IMR-90 (cell line): ENCODE data around the gene ARAP1. TPM values are rescaled to one million over a fixed set of nuclear protein-coding genes. Genes with fewer than 3 reads are reported as not detected.
A peak's percentile ranks its signal among the peaks of the same experiment; 100 is the strongest.

Experiments used
- ATAC-seq: fragments of 200-7000 bp; cut with Tn5 transposase; 2 replicates; pipeline ENCODE4 v1.9.1; 2020; ENCODE audit warnings: low read depth, mild to moderate bottlenecking, moderate library complexity
- BruUV-seq: library from RNA; stranded (reverse); fragments of 400-500 nt; replicated peaks from 2 replicates; lab custom pipeline; 2021; lab: Mats Ljungman, UMichigan
- CTCF ChIA-PET: fragments of 300-600 bp; formaldehyde crosslinking; extraction: SDS; loops from one replicate; lab custom pipeline; 2021; ENCODE audit warnings: antibody characterized with exemption; lab: Yijun Ruan, JAX
- POLR2A ChIA-PET: fragments of 300-600 bp; sonication (Branson Sonifier 250); formaldehyde crosslinking; loops from one replicate; lab custom pipeline; 2022; ENCODE audit warnings: antibody characterized with exemption; ENCODE audit not compliant: unreplicated experiment; lab: Charles Lee
- DNase-seq: peaks from one replicate; pipeline ENCODE4 v3.0.0; 2013
- H2AFZ ChIP-seq: replicated peaks from 2 replicates; pipeline ENCODE3; 2013; ENCODE audit warnings: low read length, mild to moderate bottlenecking; ENCODE audit not compliant: poor library complexity
- H2AK5ac ChIP-seq: 2 replicates; pipeline ENCODE4 v1.6.1; 2013; ENCODE audit warnings: low read depth, low read length, inconsistent platforms
- H2AK9ac ChIP-seq: replicated peaks from 2 replicates; pipeline ENCODE3; 2013; ENCODE audit warnings: mild to moderate bottlenecking, low read depth, low read length, moderate library complexity; ENCODE audit not compliant: poor library complexity
- H2BK120ac ChIP-seq: 2 replicates; pipeline ENCODE4 v1.6.1; 2013; ENCODE audit warnings: low read depth, low read length, inconsistent platforms
- H2BK15ac ChIP-seq: 3 replicates; pipeline ENCODE4 v1.6.1; 2013; ENCODE audit warnings: low read depth, low read length, inconsistent platforms
- H2BK20ac ChIP-seq: 2 replicates; pipeline ENCODE4 v1.6.1; 2013; ENCODE audit warnings: low read depth, mild to moderate bottlenecking, inconsistent platforms, low read length, moderate library complexity
- H2BK5ac ChIP-seq: 2 replicates; pipeline ENCODE4 v1.6.1; 2013; ENCODE audit warnings: mild to moderate bottlenecking, low read depth, low read length, inconsistent platforms; ENCODE audit not compliant: poor library complexity, severe bottlenecking
- H3K14ac ChIP-seq: replicated peaks from 2 replicates; pipeline ENCODE4 v1.6.1; 2013; ENCODE audit warnings: low read depth, low read length, inconsistent platforms
- H3K18ac ChIP-seq: 2 replicates; pipeline ENCODE4 v1.6.1; 2013; ENCODE audit warnings: low read depth, low read length, control low read depth
- H3K23ac ChIP-seq: 2 replicates; pipeline ENCODE4 v1.6.1; 2013; ENCODE audit warnings: low read depth, low read length, inconsistent platforms
- H3K27ac ChIP-seq: 2 replicates; pipeline ENCODE4 v1.5.1; 2013; ENCODE audit warnings: mild to moderate bottlenecking, control low read depth, low read length; ENCODE audit not compliant: insufficient read depth
- H3K27me3 ChIP-seq: 2 replicates; pipeline ENCODE4 v1.6.1; 2013; ENCODE audit warnings: low read length; ENCODE audit not compliant: control insufficient read depth, insufficient read depth
- H3K36me3 ChIP-seq: 2 replicates; pipeline ENCODE4 v1.6.1; 2013; ENCODE audit warnings: low read length, mixed read lengths; ENCODE audit not compliant: control insufficient read depth, insufficient read depth
- H3K4ac ChIP-seq: 2 replicates; pipeline ENCODE4 v1.6.1; 2013; ENCODE audit warnings: low read depth, low read length, inconsistent platforms
- H3K4me1 ChIP-seq: 2 replicates; pipeline ENCODE4 v1.6.1; 2013; ENCODE audit warnings: low read length, mixed read lengths; ENCODE audit not compliant: control insufficient read depth, insufficient read depth
- H3K4me2 ChIP-seq: 2 replicates; pipeline ENCODE4 v1.6.1; 2013; ENCODE audit warnings: low read depth, mild to moderate bottlenecking, control low read depth, low read length, moderate library complexity
- H3K4me3 ChIP-seq: 2 replicates; pipeline ENCODE4 v1.5.1; 2013; ENCODE audit warnings: low read depth, mild to moderate bottlenecking, control low read depth, low read length, moderate library complexity; ENCODE audit not compliant: insufficient read depth
- H3K56ac ChIP-seq: 2 replicates; pipeline ENCODE4 v1.6.1; 2013; ENCODE audit warnings: low read length, inconsistent platforms; ENCODE audit not compliant: insufficient read depth; ENCODE audit errors: extremely low read depth
- H3K79me1 ChIP-seq, 2 experiments: 2 replicates each; pipeline ENCODE4 v1.6.1; 2013; ENCODE audit warnings: low read length in 2 of 2, inconsistent platforms in 1 of 2, low read depth in 1 of 2
- H3K9ac ChIP-seq: 2 replicates; pipeline ENCODE4 v1.6.1; 2013; ENCODE audit warnings: low read depth, low read length, control low read depth
- H3K9me1 ChIP-seq: 2 replicates; pipeline ENCODE4 v1.6.1; 2013; ENCODE audit warnings: low read length, inconsistent platforms; ENCODE audit not compliant: insufficient read depth
- H3K9me3 ChIP-seq: 2 replicates; pipeline ENCODE4 v1.6.1; 2013; ENCODE audit warnings: low read length; ENCODE audit not compliant: control insufficient read depth, insufficient read depth
- H4K20me1 ChIP-seq: 2 replicates; pipeline ENCODE4 v1.6.1; 2013; ENCODE audit warnings: low read length, inconsistent platforms; ENCODE audit not compliant: insufficient read depth
- H4K5ac ChIP-seq: 2 replicates; pipeline ENCODE4 v1.6.1; 2013; ENCODE audit warnings: mild to moderate bottlenecking, low read depth, low read length, control low read depth
- H4K8ac ChIP-seq, 2 experiments: 2 replicates each; pipeline ENCODE4 v1.6.1; 2013; ENCODE audit warnings: low read depth in 2 of 2, low read length in 2 of 2, control low read depth in 1 of 2, inconsistent platforms in 1 of 2
- H4K91ac ChIP-seq: 2 replicates; pipeline ENCODE4 v1.6.1; 2013; ENCODE audit warnings: low read depth, low read length, inconsistent platforms; ENCODE audit not compliant: insufficient read depth
- BHLHE40 ChIP-seq: fragments of 150-350 bp; IDR thresholded peaks from 2 replicates; pipeline ENCODE4 v1.6.1; 2016; ENCODE audit warnings: mild to moderate bottlenecking, low read depth, low read length
- CEBPB ChIP-seq: IDR thresholded peaks from 2 replicates; pipeline ENCODE4 v1.6.1; 2012; ENCODE audit warnings: low read depth, low read length, improper control_type of control experiment
- FOS ChIP-seq: fragments of 150-350 bp; IDR thresholded peaks from 2 replicates; pipeline ENCODE4 v1.6.1; 2016; ENCODE audit warnings: low read depth, low read length
- MAFK ChIP-seq: IDR thresholded peaks from 2 replicates; pipeline ENCODE4 v1.6.1; 2012; ENCODE audit warnings: low read depth, low read length, improper control_type of control experiment
- MAZ ChIP-seq: IDR thresholded peaks from 2 replicates; pipeline ENCODE4 v1.6.1; 2012; ENCODE audit warnings: low read depth, mild to moderate bottlenecking, low read length, improper control_type of control experiment, moderate library complexity, borderline replicate concordance
- NFE2L2 ChIP-seq: fragments of 150-350 bp; IDR thresholded peaks from 2 replicates; pipeline ENCODE4 v1.6.1; 2016; ENCODE audit warnings: low read depth, mild to moderate bottlenecking, low read length
- POLR2A ChIP-seq: IDR thresholded peaks from 2 replicates; pipeline ENCODE4 v1.6.1; 2012; ENCODE audit warnings: mild to moderate bottlenecking, low read depth, low read length
- RAD21 ChIP-seq: IDR thresholded peaks from 2 replicates; pipeline ENCODE4 v1.6.1; 2012; ENCODE audit warnings: low read length, improper control_type of control experiment
- RCOR1 ChIP-seq: IDR thresholded peaks from 2 replicates; pipeline ENCODE4 v1.6.1; 2012; ENCODE audit warnings: mild to moderate bottlenecking, low read length, improper control_type of control experiment; ENCODE audit not compliant: insufficient replicate concordance
- RFX5 ChIP-seq: IDR thresholded peaks from 2 replicates; pipeline ENCODE4 v1.8.0; 2012; ENCODE audit warnings: low read depth, mild to moderate bottlenecking, low read length, moderate library complexity
- SMC3 ChIP-seq: fragments of 150-350 bp; IDR thresholded peaks from 2 replicates; pipeline ENCODE4 v1.6.1; 2016; ENCODE audit warnings: low read depth, mild to moderate bottlenecking, antibody characterized with exemption, low read length, moderate library complexity
- USF2 ChIP-seq: fragments of 150-350 bp; IDR thresholded peaks from 2 replicates; pipeline ENCODE4 v1.6.1; 2017; ENCODE audit warnings: mild to moderate bottlenecking, antibody characterized with exemption, low read length, low read depth
- WGBS, 2 experiments: methylation state at CpG; one replicate each; pipeline versions ENCODE4 v1.1.5 to v1.1.7; 2013; ENCODE audit warnings: missing lambda C conversion rate in 2 of 2; ENCODE audit not compliant: insufficient read length in 1 of 2; ENCODE audit errors: extremely low coverage in 2 of 2; 5-methylcytosine and 5-hydroxymethylcytosine counted together
- dilution Hi-C: fragments of 300-500 bp; cut with HindIII; formaldehyde crosslinking; loops from one replicate; pipeline ENCODE4 v1.14.3; 2018; ENCODE audit warnings: low sequenced_read_pairs; ENCODE audit not compliant: unreplicated experiment
- in situ Hi-C: fragments of 300-500 bp; cut with MboI; formaldehyde crosslinking; loops from 3 replicates; pipeline ENCODE4 v1.14.3; 2019; ENCODE audit warnings: low sequenced_read_pairs, inconsistent platforms, mixed read lengths
- intact Hi-C: fragments of 100-400 bp; cut with micrococcal nuclease; formaldehyde crosslinking; loops from 2 replicates; pipeline ENCODE4 v1.10.0; 2022
- polyA plus RNA-seq, 3 experiments: library from polyadenylated mRNA; depleted of rRNA; stranded (reverse); fragments of >200 nt; gene quantifications; 2 replicates each; pipeline ENCODE4 v1.2.3, GENCODE V29; 2012; ENCODE audit warnings: low replicate concordance in 1 of 3
- total RNA-seq: library from RNA; depleted of rRNA; stranded (reverse); fragments of >200 nt; gene quantifications from 2 replicates; pipeline ENCODE4 v1.2.3, GENCODE V29; 2012
- TF ChIP-seq, protein P1 (sequence below): conservative IDR thresholded peaks from 2 replicates; pipeline ENCODE4 v1.5.1; 2012; ENCODE audit warnings: mild to moderate bottlenecking, low read depth, low read length, improper control_type of control experiment
- TF ChIP-seq, protein P2 (sequence below): fragments of 150-350 bp; IDR thresholded peaks from 2 replicates; pipeline ENCODE4 v1.6.1; 2016; ENCODE audit warnings: low read depth, mild to moderate bottlenecking, low read length, moderate library complexity, borderline replicate concordance

The ARAP1 gene
- total and polyA plus RNA-seq, 2 of the 4 experiments (the other 2 are of a cell fraction): 37.6 to 63.1 TPM

- Histone ChIP-seq H4K91ac (no peak overlapping the region), H2BK120ac (no peak overlapping the region), H2BK15ac (no peak overlapping the region), H3K9me3 (no peaks in the 10 kb centered on the region), H4K20me1 (no peaks in the 10 kb centered on the region), H4K8ac (no peak overlapping the region), H3K4me1 (peaks cover 8% of the 10 kb centered on the region), H3K4me2 (no peak overlapping the region), H2BK5ac (no peak overlapping the region), H3K4ac (no peak overlapping the region), H3K9me1 (peaks cover 11% of the 10 kb centered on the region), H3K79me1 (0 out of 4 replicates have a peak, but pooled peaks cover 0 to 2% of the 10 kb centered on the region in 2 experiments), H3K36me3 (no peaks in the 10 kb centered on the region), H2BK20ac (no peak overlapping the region), H3K23ac (no peak overlapping the region), H3K56ac (no peak overlapping the region), H3K18ac (no peak overlapping the region), H3K27ac (no peak overlapping the region), H3K27me3 (no peaks in the 10 kb centered on the region), H3K14ac (no peak overlapping the region), H3K9ac (no peak overlapping the region), H4K5ac (no peak overlapping the region), H2AFZ (peak overlapping the region; percentile 43), H2AK9ac (no peak overlapping the region), H3K4me3 (no peak overlapping the region), H2AK5ac (no peak overlapping the region; the same call in 1 of the 2 replicates)
- DNase-seq: no peak
- BruUV-seq: no TSS peak
- POLR2A ChIA-PET: interaction anchor here (0.7 kb wide), 1 partner anchor 33 kb away, joined by 4 read pairs; no protein-coding TSS in a partner anchor
- CTCF ChIA-PET: interaction anchor here (0.8 kb wide), 1 partner anchor 62 kb away, joined by 3 read pairs; no protein-coding TSS in a partner anchor
- WGBS, 2 experiments: 73% methylated on average over 5 of the region's 16 CpGs; no CpG with 5 or more reads in 1 of the 2 experiments
- no peak for ATAC-seq
- dilution Hi-C loops (no loop called here), in situ Hi-C loops (no loop called here), intact Hi-C loops (no loop called here)
- TF ChIP-seq MAFK (no peak), RAD21 (no peak), BHLHE40 (no peak), POLR2A (no peak), RCOR1 (no peak), NFE2L2 (no peak), MAZ (no peak), CEBPB (no peak), USF2 (no peak), RFX5 (no peak), SMC3 (no peak), FOS (no peak)
- TF ChIP-seq, protein P1, sequence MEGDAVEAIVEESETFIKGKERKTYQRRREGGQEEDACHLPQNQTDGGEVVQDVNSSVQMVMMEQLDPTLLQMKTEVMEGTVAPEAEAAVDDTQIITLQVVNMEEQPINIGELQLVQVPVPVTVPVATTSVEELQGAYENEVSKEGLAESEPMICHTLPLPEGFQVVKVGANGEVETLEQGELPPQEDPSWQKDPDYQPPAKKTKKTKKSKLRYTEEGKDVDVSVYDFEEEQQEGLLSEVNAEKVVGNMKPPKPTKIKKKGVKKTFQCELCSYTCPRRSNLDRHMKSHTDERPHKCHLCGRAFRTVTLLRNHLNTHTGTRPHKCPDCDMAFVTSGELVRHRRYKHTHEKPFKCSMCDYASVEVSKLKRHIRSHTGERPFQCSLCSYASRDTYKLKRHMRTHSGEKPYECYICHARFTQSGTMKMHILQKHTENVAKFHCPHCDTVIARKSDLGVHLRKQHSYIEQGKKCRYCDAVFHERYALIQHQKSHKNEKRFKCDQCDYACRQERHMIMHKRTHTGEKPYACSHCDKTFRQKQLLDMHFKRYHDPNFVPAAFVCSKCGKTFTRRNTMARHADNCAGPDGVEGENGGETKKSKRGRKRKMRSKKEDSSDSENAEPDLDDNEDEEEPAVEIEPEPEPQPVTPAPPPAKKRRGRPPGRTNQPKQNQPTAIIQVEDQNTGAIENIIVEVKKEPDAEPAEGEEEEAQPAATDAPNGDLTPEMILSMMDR: no peak
- TF ChIP-seq, protein P2, sequence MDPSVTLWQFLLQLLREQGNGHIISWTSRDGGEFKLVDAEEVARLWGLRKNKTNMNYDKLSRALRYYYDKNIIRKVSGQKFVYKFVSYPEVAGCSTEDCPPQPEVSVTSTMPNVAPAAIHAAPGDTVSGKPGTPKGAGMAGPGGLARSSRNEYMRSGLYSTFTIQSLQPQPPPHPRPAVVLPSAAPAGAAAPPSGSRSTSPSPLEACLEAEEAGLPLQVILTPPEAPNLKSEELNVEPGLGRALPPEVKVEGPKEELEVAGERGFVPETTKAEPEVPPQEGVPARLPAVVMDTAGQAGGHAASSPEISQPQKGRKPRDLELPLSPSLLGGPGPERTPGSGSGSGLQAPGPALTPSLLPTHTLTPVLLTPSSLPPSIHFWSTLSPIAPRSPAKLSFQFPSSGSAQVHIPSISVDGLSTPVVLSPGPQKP: no peak
Observed at GRCh38 chr11:72787216-72788104, 35.3 kb upstream of the ARAP1 start.
